HL-60/S4 (cell line): ENCODE measurements around the gene DAGLA.

Experiments used
- in situ Hi-C: fragments of 300-500 bp; cut with MboI; formaldehyde crosslinking; loops from 2 replicates; pipeline ENCODE4 v1.14.3; 2022; ENCODE audit warnings: low sequenced_read_pairs

DAGLA gene

GRCh38 chr11:61775606-61776554 lies 95.7 kb downstream of the DAGLA start:
- in situ Hi-C loops: no loop called here

GRCh38 chr11:61776561-61777075 lies 96.4 kb downstream of the DAGLA start:
- in situ Hi-C loops: no loop called here

GRCh38 chr11:61777234-61778090 lies 97.3 kb downstream of the DAGLA start:
- in situ Hi-C loops: no loop called here

GRCh38 chr11:61778357-61778886 lies 98.2 kb downstream of the DAGLA start:
- in situ Hi-C loops: no loop called here

- in situ Hi-C loops: no loop called here
These were observed 98.9 kb downstream of the DAGLA start for GRCh38 chr11:61778920-61779650.

GRCh38 chr11:61779666-61780525 lies 99.7 kb downstream of the DAGLA start:
- in situ Hi-C loops: no loop called here

- in situ Hi-C loops: no loop called here
These were observed 100.5 kb downstream of the DAGLA start for GRCh38 chr11:61780581-61781162.

- in situ Hi-C loops: no loop called here
These were observed 101.4 kb downstream of the DAGLA start for GRCh38 chr11:61781585-61781984.

GRCh38 chr11:61782299-61782698 lies 102.1 kb downstream of the DAGLA start:
- in situ Hi-C loops: no loop called here

- in situ Hi-C loops: no loop called here
These were observed 102.7 kb downstream of the DAGLA start for GRCh38 chr11:61782841-61783240.

- in situ Hi-C loops: no loop called here
These were observed 103.7 kb downstream of the DAGLA start for GRCh38 chr11:61783717-61784505.

GRCh38 chr11:61784506-61784805 lies 104.3 kb downstream of the DAGLA start:
- in situ Hi-C loops: no loop called here

GRCh38 chr11:61785837-61786402 lies 105.7 kb downstream of the DAGLA start:
- in situ Hi-C loops: no loop called here

GRCh38 chr11:61787928-61788491 lies 107.8 kb downstream of the DAGLA start:
- in situ Hi-C loops: no loop called here

- in situ Hi-C loops: no loop called here
These were observed 111.6 kb downstream of the DAGLA start for GRCh38 chr11:61791737-61792309.

- in situ Hi-C loops: no loop called here
These were observed 112.3 kb downstream of the DAGLA start, which contains the start of the genes FEN1 and TMEM258 for GRCh38 chr11:61792310-61793082. TSS of gene FEN1 (plus strand) at chr11:61792911. CDS start at chr11:61795362, 2,451 bp downstream. TSS of gene TMEM258 (minus strand) at chr11:61792599. CDS start at chr11:61792558, 41 bp downstream.
